H9 (cell line): Measurements from ENCODE around the gene ZSWIM3. TPM values are rescaled to one million over a fixed set of nuclear protein-coding genes. Genes with fewer than 3 reads are reported as not detected.
A peak's percentile ranks its signal among the peaks of the same experiment; 100 is the strongest.

Experiments
- DNase-seq: peaks from one replicate; pipeline ENCODE4 v3.0.0-alpha.2; 2017
- H2AFZ ChIP-seq: one replicate; pipeline ENCODE4 v1.6.1; 2013; ENCODE audit warnings: mild to moderate bottlenecking, low read length, control low read depth, moderate library complexity
- H2AK5ac ChIP-seq: 2 replicates; pipeline ENCODE4 v1.6.1; 2013; ENCODE audit warnings: low read length, control low read depth, mixed read lengths; ENCODE audit not compliant: insufficient read length
- H2BK120ac ChIP-seq: one replicate; pipeline ENCODE4 v1.6.1; 2013; ENCODE audit warnings: low read depth, mild to moderate bottlenecking, low read length, control low read depth, inconsistent platforms; ENCODE audit not compliant: poor library complexity, severe bottlenecking
- H2BK12ac ChIP-seq: 2 replicates; pipeline ENCODE4 v1.6.1; 2013; ENCODE audit warnings: low read length, control low read depth, mixed read lengths, low read depth; ENCODE audit not compliant: insufficient read length
- H2BK15ac ChIP-seq: 2 replicates; pipeline ENCODE4 v1.6.1; 2013; ENCODE audit warnings: low read depth, low read length, control low read depth
- H2BK20ac ChIP-seq: one replicate; pipeline ENCODE4 v1.6.1; 2013; ENCODE audit warnings: low read depth, mild to moderate bottlenecking, low read length, control low read depth, inconsistent platforms; ENCODE audit not compliant: poor library complexity, severe bottlenecking
- H2BK5ac ChIP-seq: 2 replicates; pipeline ENCODE4 v1.6.1; 2013; ENCODE audit warnings: low read length, control low read depth, mixed read lengths; ENCODE audit not compliant: insufficient read length
- H3K14ac ChIP-seq: 2 replicates; pipeline ENCODE4 v1.6.1; 2013; ENCODE audit warnings: low read length, control low read depth; ENCODE audit not compliant: insufficient read depth
- H3K18ac ChIP-seq: 2 replicates; pipeline ENCODE4 v1.6.1; 2013; ENCODE audit warnings: low read depth, mild to moderate bottlenecking, mixed read lengths, low read length, control low read depth; ENCODE audit not compliant: insufficient read length
- H3K23ac ChIP-seq: 2 replicates; pipeline ENCODE4 v1.6.1; 2013; ENCODE audit warnings: low read length, control low read depth, mixed read lengths, low read depth; ENCODE audit not compliant: insufficient read length
- H3K23me2 ChIP-seq: 2 replicates; pipeline ENCODE4 v1.6.1; 2013; ENCODE audit warnings: low read depth, mild to moderate bottlenecking, mixed read lengths, low read length, control low read depth; ENCODE audit not compliant: insufficient read length, poor library complexity, severe bottlenecking
- H3K27ac ChIP-seq: 2 replicates; pipeline ENCODE4 v1.5.1; 2013; ENCODE audit warnings: low read length, control low read depth, mixed read lengths, low read depth; ENCODE audit not compliant: insufficient read length
- H3K27me3 ChIP-seq: 2 replicates; pipeline ENCODE4 v1.6.1; 2013; ENCODE audit warnings: low read length, control low read depth, inconsistent platforms; ENCODE audit not compliant: insufficient read depth
- H3K4ac ChIP-seq: 2 replicates; pipeline ENCODE4 v1.6.1; 2013; ENCODE audit warnings: low read depth, mild to moderate bottlenecking, control low read depth, inconsistent platforms, low read length, moderate library complexity
- H3K4me1 ChIP-seq: 2 replicates; pipeline ENCODE4 v1.6.1; 2013; ENCODE audit warnings: low read length, control low read depth, inconsistent platforms; ENCODE audit not compliant: insufficient read depth
- H3K4me2 ChIP-seq: 2 replicates; pipeline ENCODE4 v1.6.1; 2013; ENCODE audit warnings: low read length, control low read depth, mixed read lengths; ENCODE audit not compliant: insufficient read length, insufficient read depth
- H3K56ac ChIP-seq: 2 replicates; pipeline ENCODE4 v1.6.1; 2013; ENCODE audit warnings: low read depth, mild to moderate bottlenecking, mixed read lengths, low read length, control low read depth; ENCODE audit not compliant: insufficient read length
- H3K79me1 ChIP-seq: 2 replicates; pipeline ENCODE4 v1.6.1; 2013; ENCODE audit warnings: low read depth, mild to moderate bottlenecking, moderate library complexity, low read length, control low read depth, inconsistent platforms; ENCODE audit not compliant: insufficient read depth, poor library complexity, severe bottlenecking
- H3K79me2 ChIP-seq: 2 replicates; pipeline ENCODE4 v1.6.1; 2013; ENCODE audit warnings: low read length, control low read depth, inconsistent platforms; ENCODE audit not compliant: insufficient read depth
- H3K9ac ChIP-seq: 2 replicates; pipeline ENCODE4 v1.6.1; 2013; ENCODE audit warnings: low read length, control low read depth, mixed read lengths; ENCODE audit not compliant: insufficient read length; ENCODE audit errors: extremely low read depth
- H3K9me3 ChIP-seq: one replicate; pipeline ENCODE4 v1.6.1; 2013; ENCODE audit warnings: low read depth, low read length, inconsistent platforms; ENCODE audit not compliant: control insufficient read depth
- H3T11ph ChIP-seq: one replicate; pipeline ENCODE4 v1.6.1; 2013; ENCODE audit warnings: mild to moderate bottlenecking, low read length, control low read depth, inconsistent platforms
- H4K20me1 ChIP-seq: one replicate; pipeline ENCODE4 v1.6.1; 2013; ENCODE audit not compliant: control insufficient read depth, insufficient read length, insufficient read depth
- H4K5ac ChIP-seq: 2 replicates; pipeline ENCODE4 v1.6.1; 2013; ENCODE audit warnings: low read depth, mild to moderate bottlenecking, mixed read lengths, low read length, control low read depth; ENCODE audit not compliant: insufficient read length
- H4K8ac ChIP-seq: replicated peaks from 2 replicates; pipeline ENCODE4 v1.6.1; 2013; ENCODE audit warnings: low read length, control low read depth, mixed read lengths, low read depth; ENCODE audit not compliant: insufficient read length
- H4K91ac ChIP-seq: 2 replicates; pipeline ENCODE4 v1.6.1; 2013; ENCODE audit warnings: low read depth, mild to moderate bottlenecking, moderate library complexity, mixed read lengths, low read length, control low read depth; ENCODE audit not compliant: insufficient read length
- H3K27ac Mint-ChIP-seq, 3 experiments: 2 replicates in 2 of 3; 3 replicates in 1 of 3; pipeline ENCODE4 v1.8.0; 2020 to 2021; ENCODE audit warnings: mixed read lengths in 3 of 3, mild to moderate bottlenecking in 1 of 3, moderate library complexity in 1 of 3
- H3K27me3 Mint-ChIP-seq: 2 replicates; pipeline ENCODE4 v1.8.0; 2021; ENCODE audit warnings: low read depth, mild to moderate bottlenecking, moderate library complexity, mixed read lengths
- H3K36me3 Mint-ChIP-seq, 3 experiments: 2 replicates in 2 of 3; 3 replicates in 1 of 3; pipeline ENCODE4 v1.8.0; 2020 to 2021; ENCODE audit warnings: low read depth in 3 of 3, mixed read lengths in 3 of 3; ENCODE audit not compliant: insufficient read depth in 1 of 3
- H3K4me1 Mint-ChIP-seq, 2 experiments: 2 replicates each; pipeline ENCODE4 v1.8.0; 2020; ENCODE audit warnings: mixed read lengths in 2 of 2
- H3K4me3 Mint-ChIP-seq, 2 experiments: 2 replicates in 1 of 2; 3 replicates in 1 of 2; pipeline ENCODE4 v1.8.0; 2020 to 2021; ENCODE audit warnings: mild to moderate bottlenecking in 2 of 2, mixed read lengths in 2 of 2, moderate library complexity in 1 of 2
- H3K9me3 Mint-ChIP-seq, 2 experiments: 2 replicates in 1 of 2; 3 replicates in 1 of 2; pipeline ENCODE4 v1.8.0; 2020; ENCODE audit warnings: mild to moderate bottlenecking in 2 of 2, mixed read lengths in 2 of 2, moderate library complexity in 1 of 2
- CTCF ChIP-seq: fragments of 200-600 bp; sonication (generic); conservative IDR thresholded peaks from 3 replicates; pipeline ENCODE4 v1.8.0; 2021; ENCODE audit warnings: antibody characterized with exemption, mild to moderate bottlenecking
- WGBS: extraction: QIAGEN DNeasy Blood & Tissue Kit; methylation state at CpG from one replicate; pipeline ENCODE4 v1.1.7; 2013; ENCODE audit warnings: missing lambda C conversion rate, low lambda C conversion rate, mixed read lengths; ENCODE audit not compliant: insufficient read length; ENCODE audit errors: extremely low coverage; 5-methylcytosine and 5-hydroxymethylcytosine counted together
- total RNA-seq: library from RNA; stranded (reverse); gene quantifications from 2 replicates; pipeline ENCODE4 v1.2.1, GENCODE V29; 2021

Gene ZSWIM3
- total RNA-seq, 1 experiment from 2014 or later = 8.0 TPM

- no peak overlapping the region for H3K27ac ChIP-seq
- H3K79me2 ChIP-seq = no peaks in the 10 kb centered on the region
- no peak overlapping the region for H2BK5ac ChIP-seq
- H3K9ac ChIP-seq = no peak overlapping the region
- Mint-ChIP-seq H3K36me3 (peaks cover 2 to 31% (median 29%) of the 10 kb centered on the region in 3 experiments; a peak in 6 of 7 replicates), H3K27me3 (no peaks in the 10 kb centered on the region), H3K4me3 (peak overlapping the region; percentile 75 to 88), H3K4me1 (peaks cover 23 to 25% of the 10 kb centered on the region in 2 experiments), H3K9me3 (no peaks in the 10 kb centered on the region), H3K27ac (peak overlapping the region in 1 of 3 experiments; percentile 52; a peak in 1 of 7 replicates)
- H2AFZ ChIP-seq = no peak overlapping the region
- H3K56ac ChIP-seq = no peak overlapping the region
- DNase-seq = no peak
- no peak overlapping the region for H4K8ac ChIP-seq
- no peak overlapping the region for H3K23ac ChIP-seq
- H3K23me2 ChIP-seq = peaks cover 9% of the 10 kb centered on the region
- no peak overlapping the region for H3T11ph ChIP-seq
- H4K5ac ChIP-seq = no peak overlapping the region
- H3K79me1 ChIP-seq = peaks cover 5% of the 10 kb centered on the region
- H4K91ac ChIP-seq = no peak overlapping the region
- no peak overlapping the region for H2BK20ac ChIP-seq
- no peaks in the 10 kb centered on the region for H3K9me3 ChIP-seq
- WGBS = no CpG with 5 or more reads among the region's 14 CpGs
- no peak overlapping the region for H3K18ac ChIP-seq
- TF ChIP-seq CTCF = no peak
- H3K14ac ChIP-seq = no peak overlapping the region
- H3K27me3 ChIP-seq = no peaks in the 10 kb centered on the region
- no peak overlapping the region for H2BK12ac ChIP-seq
- H2BK15ac ChIP-seq = no peak overlapping the region
- peak overlapping the region; percentile 80 for H3K4me2 ChIP-seq
- no peaks in the 10 kb centered on the region for H4K20me1 ChIP-seq
- peaks cover 4% of the 10 kb centered on the region; the same call in 1 of the 2 replicates for H3K4me1 ChIP-seq
- no peak overlapping the region for H2BK120ac ChIP-seq
- no peak overlapping the region for H3K4ac ChIP-seq
- H2AK5ac ChIP-seq = no peak overlapping the region
Observed at GRCh38 chr20:45834797-45835161, 22.6 kb upstream of the ZSWIM3 start.
